HepG2 (cell line): ENCODE data around the gene KIF7. TPM values are rescaled to one million over a fixed set of nuclear protein-coding genes. Genes with fewer than 3 reads are reported as not detected.

Experiments used
- ARHGAP35 ChIP-seq: sonication (generic); formaldehyde crosslinking; IDR thresholded peaks from 2 replicates; pipeline ENCODE4 v1.9.0; 2022; ENCODE audit warnings: mild to moderate bottlenecking, inconsistent platforms, moderate library complexity, missing genetic modification reagents, borderline replicate concordance
- ARID4A ChIP-seq: sonication (generic); formaldehyde crosslinking; IDR thresholded peaks from 2 replicates; pipeline ENCODE4 v1.5.0; 2020; ENCODE audit warnings: mild to moderate bottlenecking, missing genetic modification reagents, borderline replicate concordance
- ASH2L ChIP-seq: fragments of 300-600, 200-600 bp; sonication (generic); IDR thresholded peaks from 2 replicates; pipeline ENCODE4 v1.7.0; 2017; ENCODE audit warnings: low read depth, mild to moderate bottlenecking, moderate library complexity, mixed read lengths, low read length; ENCODE audit not compliant: insufficient read length
- CAMTA2 ChIP-seq: sonication (generic); formaldehyde crosslinking; IDR thresholded peaks from 2 replicates; pipeline ENCODE4 v1.4.0; 2020; ENCODE audit warnings: mild to moderate bottlenecking, missing genetic modification reagents, borderline replicate concordance
- CREB1 ChIP-seq, 2 experiments: fragments of 450-650 bp in 1 of 2; IDR thresholded peaks; 2 replicates each; pipeline ENCODE4 v1.6.1; 2016 to 2017; ENCODE audit warnings: control low read depth in 1 of 2, mild to moderate bottlenecking in 1 of 2, missing compliant biosample characterization in 1 of 2, missing genetic modification characterization in 1 of 2
- EED ChIP-seq: sonication (generic); formaldehyde crosslinking; IDR thresholded peaks from 2 replicates; pipeline ENCODE4 v1.5.0; 2020; ENCODE audit warnings: mild to moderate bottlenecking, missing genetic modification reagents
- ETV5 ChIP-seq: IDR thresholded peaks from 2 replicates; pipeline ENCODE4 v1.6.1; 2018; ENCODE audit warnings: missing biosample characterization, missing genetic modification reagents, inconsistent platforms, borderline replicate concordance
- NFE2L1 ChIP-seq: sonication (generic); formaldehyde crosslinking; IDR thresholded peaks from 2 replicates; pipeline ENCODE4 v1.4.0; 2020; ENCODE audit warnings: missing genetic modification reagents, mild to moderate bottlenecking, borderline replicate concordance
- PCBP2 ChIP-seq: fragments of 200-400 bp; formaldehyde crosslinking; optimal IDR thresholded peaks from 2 replicates; pipeline ENCODE3; 2018; ENCODE audit warnings: low read length, low read depth; ENCODE audit not compliant: poor library complexity, severe bottlenecking
- REXO4 ChIP-seq: sonication (generic); formaldehyde crosslinking; IDR thresholded peaks from 2 replicates; pipeline ENCODE4 v1.8.0; 2022; ENCODE audit warnings: missing genetic modification reagents, mild to moderate bottlenecking, borderline replicate concordance
- SKI ChIP-seq: fragments of 450-650 bp; IDR thresholded peaks from one replicate; pipeline ENCODE4 v1.6.1; 2018; ENCODE audit warnings: mild to moderate bottlenecking; ENCODE audit not compliant: partially characterized antibody
- SMAD1 ChIP-seq: sonication (generic); formaldehyde crosslinking; IDR thresholded peaks from 2 replicates; pipeline ENCODE4 v1.4.0; 2020; ENCODE audit warnings: missing genetic modification reagents, low read depth, mild to moderate bottlenecking, borderline replicate concordance
- TP53 ChIP-seq: sonication (generic); formaldehyde crosslinking; conservative IDR thresholded peaks from 2 replicates; pipeline ENCODE4 v1.4.0; 2020; ENCODE audit warnings: missing genetic modification reagents
- ZNF224 ChIP-seq: sonication (generic); formaldehyde crosslinking; IDR thresholded peaks from 2 replicates; pipeline ENCODE4 v1.5.0; 2020; ENCODE audit warnings: mild to moderate bottlenecking, missing genetic modification reagents
- ZNF333 ChIP-seq: sonication (generic); formaldehyde crosslinking; IDR thresholded peaks from 2 replicates; pipeline ENCODE4 v1.4.0; 2020; ENCODE audit warnings: mild to moderate bottlenecking, missing genetic modification reagents, borderline replicate concordance
- ZNF382 ChIP-seq: sonication (generic); formaldehyde crosslinking; IDR thresholded peaks from 2 replicates; pipeline ENCODE4 v1.5.0; 2020; ENCODE audit warnings: missing genetic modification reagents, mild to moderate bottlenecking, borderline replicate concordance
- ZNF547 ChIP-seq: sonication (generic); formaldehyde crosslinking; IDR thresholded peaks from 2 replicates; pipeline ENCODE4 v1.5.1; 2020; ENCODE audit warnings: mild to moderate bottlenecking, missing genetic modification reagents
- ZNF761 ChIP-seq: sonication (generic); formaldehyde crosslinking; conservative IDR thresholded peaks from 2 replicates; pipeline ENCODE4 v1.4.0; 2020; ENCODE audit warnings: mild to moderate bottlenecking, missing genetic modification reagents
- ZSCAN5A ChIP-seq: sonication (generic); formaldehyde crosslinking; IDR thresholded peaks from 2 replicates; pipeline ENCODE4 v1.8.0; 2022; ENCODE audit warnings: mild to moderate bottlenecking, missing genetic modification reagents, borderline replicate concordance
- polyA plus RNA-seq, 8 experiments: library from polyadenylated mRNA; depleted of rRNA in 3 of 8; stranded (reverse) in 7 of 8; unstranded in 1 of 8; fragments of >200 nt; fragmentation: Illumina TruSeq in 4 of 8; extraction: Trizol in 4 of 8; gene quantifications; 2 replicates each; pipeline versions ENCODE4 v1.2.1 to v1.2.3, GENCODE V29; 2011 to 2016; ENCODE audit warnings: low read depth in 4 of 8, missing spikeins in 1 of 8, mixed read lengths in 1 of 8; ENCODE audit not compliant: insufficient read depth in 1 of 8
- total RNA-seq, 5 experiments: library from RNA; depleted of rRNA; stranded (reverse); fragments of >200 nt; fragmentation: Illumina TruSeq; extraction: Trizol; gene quantifications; 2 replicates each; pipeline ENCODE4 v1.2.3, GENCODE V29; 2016; ENCODE audit warnings: low read depth in 1 of 5
- TF ChIP-seq, protein P1 (sequence below): IDR thresholded peaks from 2 replicates; pipeline ENCODE4 v1.6.1; 2016; ENCODE audit warnings: missing genetic modification reagents, missing compliant biosample characterization
- TF ChIP-seq, protein P2 (sequence below): sonication (generic); formaldehyde crosslinking; IDR thresholded peaks from 2 replicates; pipeline ENCODE4 v1.8.1; 2023; ENCODE audit warnings: missing genetic modification reagents, mild to moderate bottlenecking, borderline replicate concordance

KIF7 gene
- total and polyA plus RNA-seq, 2 of the 13 experiments (the other 11 are each of a cell fraction or from before 2014, with no cell fraction given): 1.5 to 6.2 TPM

DNA sequence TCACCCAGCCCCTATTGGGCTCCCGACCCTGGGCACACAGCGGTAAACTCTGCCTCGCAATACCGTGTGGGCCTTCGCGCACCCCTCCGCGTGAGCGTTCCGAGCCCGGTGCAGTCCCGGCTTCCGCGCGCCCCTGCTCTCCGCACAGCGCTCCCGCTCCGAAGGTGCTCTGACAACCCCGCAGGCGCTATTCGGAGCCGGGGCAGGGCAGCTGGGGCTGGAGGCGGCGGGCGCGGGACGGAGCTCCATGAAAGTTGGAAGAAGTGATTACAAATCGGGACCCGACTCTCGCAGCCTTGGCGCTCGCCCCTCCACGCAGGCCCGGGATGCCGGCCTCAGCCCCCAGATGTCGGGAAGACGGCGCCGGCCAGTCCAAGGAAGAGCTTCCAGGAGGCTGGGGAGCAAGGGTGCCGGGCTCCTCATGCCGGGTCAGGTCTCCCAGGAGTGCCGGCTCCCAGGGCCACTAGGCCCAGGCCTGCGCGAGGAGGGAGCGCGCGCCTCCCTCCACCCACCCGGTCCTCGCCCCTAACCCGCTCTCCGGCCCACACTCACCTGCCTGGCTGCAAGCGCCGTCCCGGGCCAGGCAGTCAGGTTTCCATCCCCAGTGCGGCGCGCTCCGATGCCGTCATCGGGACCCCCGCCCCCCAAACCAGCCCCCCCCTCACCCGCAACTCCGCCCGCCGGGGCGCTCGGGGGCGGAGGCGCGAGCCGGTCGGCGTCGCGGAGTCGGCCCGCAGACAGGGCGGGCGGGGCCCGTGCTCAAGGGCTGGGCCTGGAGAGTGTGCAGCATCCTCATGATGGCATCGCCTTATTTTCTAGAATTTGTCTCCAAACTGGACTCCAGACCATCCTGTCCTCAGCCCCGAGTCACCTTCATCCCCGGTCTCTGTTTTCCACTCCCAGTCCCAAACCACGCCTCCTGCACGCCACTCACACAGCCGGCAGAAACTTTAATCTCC, at the start of gene KIF7 (continued):
- TF ChIP-seq REXO4 (CRISPR knock-in tag): no peak
- no peak for TF ChIP-seq ZNF224 (CRISPR knock-in tag)
- no peak for TF ChIP-seq NFE2L1 (CRISPR knock-in tag)
- TF ChIP-seq CAMTA2: no peak
- peak; percentile 24; the same call in 1 of the 2 replicates for TF ChIP-seq ARID4A (CRISPR knock-in tag)
- TF ChIP-seq ZNF333 (CRISPR knock-in tag): 0 out of 2 replicates have a peak, but pooled peaks have one; percentile 58
- no peak for TF ChIP-seq SMAD1 (CRISPR knock-in tag)
- TF ChIP-seq ASH2L: no peak
- peak; percentile 77 for TF ChIP-seq ZNF547
- TF ChIP-seq, protein P1, sequence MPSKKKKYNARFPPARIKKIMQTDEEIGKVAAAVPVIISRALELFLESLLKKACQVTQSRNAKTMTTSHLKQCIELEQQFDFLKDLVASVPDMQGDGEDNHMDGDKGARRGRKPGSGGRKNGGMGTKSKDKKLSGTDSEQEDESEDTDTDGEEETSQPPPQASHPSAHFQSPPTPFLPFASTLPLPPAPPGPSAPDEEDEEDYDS (CRISPR knock-in tag): no peak
- TF ChIP-seq ZNF382 (CRISPR knock-in tag): no peak
- TF ChIP-seq PCBP2: no peak
- TF ChIP-seq, protein P2, sequence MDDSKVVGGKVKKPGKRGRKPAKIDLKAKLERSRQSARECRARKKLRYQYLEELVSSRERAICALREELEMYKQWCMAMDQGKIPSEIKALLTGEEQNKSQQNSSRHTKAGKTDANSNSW (CRISPR knock-in tag): no peak
- 0 out of 2 replicates have a peak, but pooled peaks have one; percentile 40 for TF ChIP-seq ARHGAP35 (CRISPR knock-in tag)
- TF ChIP-seq EED (CRISPR knock-in tag): 0 out of 2 replicates have a peak, but pooled peaks have one; percentile 34
- TF ChIP-seq ETV5 (CRISPR knock-in tag): no peak
- 0 out of 2 replicates have a peak, but pooled peaks have one; percentile 15 for TF ChIP-seq ZNF761 (CRISPR knock-in tag)
- no peak for TF ChIP-seq TP53 (CRISPR knock-in tag)
- no peak for TF ChIP-seq SKI
- TF ChIP-seq CREB1 (IDR thresholded peaks at IDR 0.05): peak; percentile 41; the same call in 1 of the 2 replicates
- no peak for TF ChIP-seq CREB1 (CRISPR knock-in tag; IDR thresholded peaks at IDR 0.05)
- TF ChIP-seq ZSCAN5A (CRISPR knock-in tag): no peak
